HG03066 (cell line): ENCODE results near the gene OR2Z1.

Source experiments
- ATAC-seq: cut with Tn5 transposase; IDR thresholded peaks from one replicate; pipeline ENCODE4 v1.9.1; 2021; ENCODE audit warnings: low read depth; ENCODE audit not compliant: unreplicated experiment

Gene OR2Z1, protein sequence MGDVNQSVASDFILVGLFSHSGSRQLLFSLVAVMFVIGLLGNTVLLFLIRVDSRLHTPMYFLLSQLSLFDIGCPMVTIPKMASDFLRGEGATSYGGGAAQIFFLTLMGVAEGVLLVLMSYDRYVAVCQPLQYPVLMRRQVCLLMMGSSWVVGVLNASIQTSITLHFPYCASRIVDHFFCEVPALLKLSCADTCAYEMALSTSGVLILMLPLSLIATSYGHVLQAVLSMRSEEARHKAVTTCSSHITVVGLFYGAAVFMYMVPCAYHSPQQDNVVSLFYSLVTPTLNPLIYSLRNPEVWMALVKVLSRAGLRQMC

DNA sequence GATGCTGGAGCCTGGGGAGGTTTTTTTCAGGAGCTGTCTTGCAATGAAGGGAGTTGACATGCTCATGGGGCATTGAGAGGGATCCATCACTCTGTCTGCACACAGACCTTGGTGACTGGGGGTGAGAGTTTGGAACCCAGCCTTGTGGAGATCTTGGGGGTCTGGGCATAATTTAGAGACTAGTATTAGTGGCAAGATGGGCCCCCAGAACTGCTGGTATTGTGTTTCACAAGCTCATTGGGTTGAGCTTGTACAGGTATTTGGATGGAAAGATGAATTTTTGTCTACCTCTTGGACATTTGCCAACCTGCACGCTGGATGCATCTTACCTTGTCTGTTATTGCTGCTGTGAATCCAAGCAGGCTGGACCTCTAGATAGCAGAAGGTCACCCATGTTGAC, at the start of gene OR2Z1:
OR2Z1 (plus strand) TSS at position 301 of the 400 bp plus-strand sequence. CDS start 9,395 bp downstream, outside the sequence.
- no peak for ATAC-seq

DNA sequence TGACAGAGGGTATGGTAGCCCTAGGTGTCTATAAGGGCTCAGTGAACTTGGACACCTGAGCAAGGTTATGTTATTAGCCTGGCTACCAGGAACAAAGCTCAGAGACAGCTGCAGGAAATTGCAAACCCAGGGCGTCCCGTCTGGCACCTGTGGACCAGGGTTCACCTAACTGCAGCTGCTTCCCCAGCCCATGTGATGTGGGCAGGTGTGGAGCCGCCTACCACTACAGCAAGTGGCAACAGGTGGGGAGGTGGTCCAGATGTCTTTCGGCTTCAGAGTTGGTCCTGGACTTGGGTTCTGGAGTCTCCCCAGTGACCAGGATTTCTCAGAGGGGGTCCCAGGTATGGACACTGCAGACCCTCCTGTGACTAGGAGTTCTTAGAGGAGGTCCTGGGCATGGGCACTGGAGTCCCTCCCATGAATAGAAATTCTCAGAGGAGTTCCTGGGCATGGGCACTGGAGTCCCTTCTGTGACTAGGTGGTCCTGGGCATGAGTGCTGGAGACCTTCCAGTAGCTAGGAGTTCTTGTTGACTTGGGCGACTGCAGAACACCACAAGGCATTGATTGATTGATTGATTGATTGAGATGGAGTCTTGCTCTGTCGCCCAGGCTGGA, 48.0 kb upstream of the OR2Z1 start:
- ATAC-seq, result no peak

DNA sequence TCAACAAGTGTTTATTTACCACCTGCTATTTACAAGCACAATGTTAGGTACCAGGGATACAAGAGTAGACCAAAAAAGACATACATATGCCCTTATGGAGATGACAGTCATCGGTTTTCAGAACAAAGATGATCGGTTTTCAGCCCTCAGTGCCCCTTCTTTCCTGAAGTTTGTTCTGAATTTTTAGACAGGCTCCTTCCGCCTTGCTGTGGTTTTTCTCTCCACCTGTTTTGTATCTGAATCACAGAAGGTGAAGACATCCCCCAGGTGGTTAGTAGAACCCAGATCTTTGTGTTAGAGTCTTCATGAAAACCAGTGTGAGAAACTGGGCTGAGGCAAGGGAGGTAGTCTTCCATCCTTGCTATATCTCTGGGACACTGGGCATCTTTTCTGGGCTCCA, 46.4 kb upstream of the OR2Z1 start:
- ATAC-seq, result no peak

DNA sequence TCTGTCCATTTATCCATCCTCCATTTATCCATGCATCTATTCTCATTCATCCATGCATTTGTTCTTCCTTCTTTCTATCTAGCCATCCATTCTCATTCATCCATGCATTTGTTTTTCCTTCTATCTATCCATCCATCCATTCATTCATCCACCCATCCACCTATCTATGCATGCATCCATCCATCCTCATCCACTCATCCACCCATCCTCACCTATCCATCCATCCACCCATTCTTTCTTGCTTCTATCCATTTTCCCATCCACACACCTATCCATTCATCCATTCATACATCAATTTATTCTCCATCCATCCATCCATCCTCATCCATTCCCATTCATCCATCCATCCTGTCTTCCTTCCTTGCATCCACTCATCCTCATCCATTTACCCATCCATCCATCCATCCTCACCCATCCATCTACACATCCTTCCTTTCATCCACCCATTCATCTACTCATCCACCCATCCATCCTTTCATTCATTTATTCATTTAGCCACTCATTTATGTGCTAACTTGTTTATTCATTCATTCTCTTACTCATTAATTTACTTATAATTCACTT, 43.1 kb upstream of the OR2Z1 start:
- no peak for ATAC-seq

DNA sequence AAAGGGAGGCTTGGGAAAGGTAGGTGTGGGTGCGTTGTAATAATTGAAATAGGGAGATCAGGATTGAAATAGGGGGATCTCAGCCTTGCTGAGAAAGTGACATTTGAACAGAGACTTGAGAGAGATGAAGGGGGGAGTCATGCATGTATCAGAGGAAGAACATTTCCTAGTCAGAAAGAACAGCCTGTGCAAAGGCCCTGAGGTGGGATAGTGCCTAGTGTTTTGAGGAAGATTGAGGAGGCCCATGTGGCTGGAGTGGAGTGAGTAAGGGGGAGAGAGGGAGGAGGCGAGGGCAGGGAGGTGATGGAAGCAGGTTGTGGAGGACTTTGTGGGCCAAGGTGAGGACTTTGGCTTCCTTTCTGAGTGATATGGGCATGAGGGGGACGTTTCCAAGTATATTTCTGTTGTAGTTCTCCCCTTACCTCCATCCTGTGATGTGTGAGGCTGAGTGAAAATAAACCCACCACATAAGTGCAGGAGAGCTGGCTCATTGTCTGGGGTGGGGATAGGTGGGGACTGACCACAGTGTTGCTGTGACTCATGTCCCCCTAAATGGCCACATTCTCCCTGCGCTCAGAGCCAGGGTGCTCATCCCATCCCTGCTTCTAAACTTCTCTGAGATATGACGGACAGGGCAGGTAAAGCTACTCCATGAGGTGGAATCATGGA, 40.6 kb upstream of the OR2Z1 start:
- ATAC-seq, result no peak

DNA sequence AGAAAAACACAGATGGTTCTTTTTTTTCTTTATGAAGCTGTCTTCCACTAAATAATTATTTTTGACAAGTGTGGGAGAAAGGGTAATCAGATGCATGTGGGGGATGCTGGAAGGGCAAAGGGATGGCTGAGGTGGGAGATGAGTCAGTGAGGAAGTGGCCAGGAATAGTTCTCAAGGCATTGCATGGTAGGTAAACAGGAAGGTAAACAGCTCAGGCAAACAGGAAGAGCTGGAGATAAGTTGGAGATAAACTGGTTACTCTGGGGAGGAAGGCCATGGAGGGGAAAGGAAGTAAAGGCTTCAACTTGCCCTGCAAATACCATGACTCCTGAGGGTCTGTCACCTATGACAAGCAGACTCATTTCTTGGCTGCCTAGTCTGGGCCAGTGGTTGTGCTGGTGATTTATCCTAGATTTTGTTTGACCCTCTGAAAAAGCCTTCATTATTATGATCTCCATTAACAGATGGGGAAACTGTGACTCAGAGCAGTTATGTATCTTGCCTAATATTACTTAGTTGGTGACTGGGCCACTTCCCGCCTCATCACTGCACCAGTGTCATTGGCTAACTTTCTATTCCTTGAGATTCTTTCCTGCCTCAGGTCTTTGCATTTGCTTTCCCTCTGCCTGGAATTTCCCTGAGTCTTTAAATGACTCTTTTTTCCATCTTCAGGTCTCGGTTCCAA, 39.9 kb upstream of the OR2Z1 start:
- ATAC-seq, result no peak

DNA sequence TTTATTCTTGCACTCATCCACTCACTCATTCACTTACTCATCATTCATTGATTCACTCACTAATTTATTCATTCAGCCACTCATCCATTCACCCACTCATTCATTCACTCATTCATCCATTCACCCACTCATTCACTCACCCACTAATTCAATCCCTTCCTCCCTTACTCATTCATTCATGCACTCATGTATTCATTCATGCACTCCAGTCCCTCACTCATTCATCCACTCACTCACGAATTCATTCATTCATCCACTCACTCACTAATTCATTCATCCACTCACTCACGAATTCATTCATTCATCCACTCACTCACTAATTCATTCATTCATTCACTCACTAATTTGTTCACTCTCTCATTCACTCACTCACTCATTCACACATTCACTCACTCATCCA, 39.0 kb upstream of the OR2Z1 start:
- ATAC-seq, result no peak

DNA sequence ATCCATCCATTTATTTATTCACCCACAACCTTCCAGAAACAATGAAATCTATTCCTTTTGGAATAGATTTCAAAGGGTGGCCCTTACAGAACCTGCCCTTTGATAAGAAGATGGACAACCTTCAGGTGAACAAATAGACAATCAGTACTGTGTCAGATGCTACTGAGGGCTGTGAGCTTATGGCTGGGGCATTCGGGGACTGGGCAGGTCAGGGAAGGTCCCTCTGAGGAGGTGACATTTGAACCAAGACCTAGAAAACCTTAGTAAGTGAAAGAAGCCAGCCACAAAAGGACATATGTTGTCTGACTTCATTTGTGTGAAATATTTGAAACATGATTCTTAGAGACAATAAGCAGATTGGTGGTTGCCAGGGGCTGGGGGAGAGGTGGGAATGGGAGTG, 38.5 kb upstream of the OR2Z1 start:
- no peak for ATAC-seq

DNA sequence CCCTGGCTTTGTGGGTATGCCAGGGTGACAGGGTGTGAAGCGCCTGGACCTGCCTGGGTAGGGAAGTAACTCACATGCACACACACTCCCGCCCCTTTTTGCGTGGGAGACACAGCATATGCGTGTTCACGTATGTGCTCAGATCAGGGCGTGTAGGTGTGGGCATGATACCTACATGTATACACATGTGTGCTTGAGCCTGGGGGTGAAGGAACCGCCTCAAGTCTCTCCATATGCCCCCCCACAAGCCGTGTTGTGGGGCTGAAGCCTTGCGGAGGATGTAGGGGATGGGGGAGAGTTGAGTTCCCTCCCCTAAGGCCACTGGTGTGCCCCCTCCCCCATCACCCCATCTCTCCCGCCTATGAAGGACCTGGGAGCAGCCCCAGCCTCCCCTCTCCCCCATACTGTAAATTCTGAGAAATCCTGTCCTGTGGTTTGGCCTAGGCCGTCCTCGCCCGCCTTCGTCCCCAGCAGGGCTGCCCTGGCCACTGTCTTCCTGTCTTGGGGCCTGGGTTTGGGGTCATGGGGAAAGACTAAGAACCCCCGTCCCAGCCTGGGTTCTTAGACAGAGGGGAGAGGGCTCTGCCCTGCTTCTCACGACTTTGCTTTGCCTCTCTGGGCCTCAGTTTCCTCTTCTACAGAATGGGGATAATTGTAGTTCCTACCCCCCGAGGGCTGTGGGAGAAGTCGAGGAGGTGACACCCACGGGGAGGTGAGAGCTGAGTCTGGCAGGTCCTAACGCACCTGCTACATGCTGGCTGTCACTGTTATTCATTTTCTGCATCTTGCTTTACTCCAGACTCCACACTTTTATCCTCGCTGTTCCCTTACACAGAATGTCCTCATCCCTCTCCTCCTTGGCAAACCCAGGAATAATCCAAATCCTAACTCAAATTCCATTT, 37.2 kb upstream of the OR2Z1 start:
- no peak for ATAC-seq

DNA sequence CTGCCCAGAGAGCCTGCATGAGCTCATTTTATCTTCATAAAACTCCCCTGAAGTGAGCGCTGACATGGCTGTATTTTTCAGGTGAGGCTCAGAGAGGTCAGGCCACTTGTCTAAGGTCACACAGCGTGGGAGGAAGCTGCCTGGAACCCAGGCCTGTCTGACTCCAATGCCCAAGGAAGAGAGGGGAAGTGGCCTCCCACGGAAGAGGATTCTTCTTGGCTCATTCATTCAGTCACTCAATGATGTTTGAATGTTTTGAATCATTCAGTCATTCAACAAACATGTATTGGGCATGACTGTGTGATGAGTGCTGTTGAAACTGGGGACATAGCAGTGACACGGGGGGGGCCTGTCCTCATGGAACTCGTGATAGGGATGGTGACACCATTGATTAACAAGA, 34.9 kb upstream of the OR2Z1 start:
- ATAC-seq, result no peak

DNA sequence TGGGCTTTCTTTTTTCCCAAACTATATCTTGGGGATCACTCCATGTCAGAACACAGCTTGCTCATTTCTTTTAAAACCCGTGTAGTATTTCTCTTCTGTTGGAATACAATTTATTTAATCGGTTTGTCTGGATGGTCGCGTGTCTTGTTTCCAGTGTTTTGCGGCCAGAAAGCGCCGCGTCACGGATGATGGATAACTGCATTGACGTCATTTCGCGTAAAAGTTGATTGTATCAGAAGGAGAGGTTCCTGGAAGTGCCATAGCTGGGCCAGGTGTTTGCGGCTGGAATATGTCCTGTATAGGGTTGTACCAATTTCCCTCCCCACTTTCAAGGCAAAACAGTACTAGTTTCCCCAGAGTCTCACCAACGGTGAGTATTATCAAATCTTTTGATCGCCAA, 32.5 kb upstream of the OR2Z1 start:
- no peak for ATAC-seq

DNA sequence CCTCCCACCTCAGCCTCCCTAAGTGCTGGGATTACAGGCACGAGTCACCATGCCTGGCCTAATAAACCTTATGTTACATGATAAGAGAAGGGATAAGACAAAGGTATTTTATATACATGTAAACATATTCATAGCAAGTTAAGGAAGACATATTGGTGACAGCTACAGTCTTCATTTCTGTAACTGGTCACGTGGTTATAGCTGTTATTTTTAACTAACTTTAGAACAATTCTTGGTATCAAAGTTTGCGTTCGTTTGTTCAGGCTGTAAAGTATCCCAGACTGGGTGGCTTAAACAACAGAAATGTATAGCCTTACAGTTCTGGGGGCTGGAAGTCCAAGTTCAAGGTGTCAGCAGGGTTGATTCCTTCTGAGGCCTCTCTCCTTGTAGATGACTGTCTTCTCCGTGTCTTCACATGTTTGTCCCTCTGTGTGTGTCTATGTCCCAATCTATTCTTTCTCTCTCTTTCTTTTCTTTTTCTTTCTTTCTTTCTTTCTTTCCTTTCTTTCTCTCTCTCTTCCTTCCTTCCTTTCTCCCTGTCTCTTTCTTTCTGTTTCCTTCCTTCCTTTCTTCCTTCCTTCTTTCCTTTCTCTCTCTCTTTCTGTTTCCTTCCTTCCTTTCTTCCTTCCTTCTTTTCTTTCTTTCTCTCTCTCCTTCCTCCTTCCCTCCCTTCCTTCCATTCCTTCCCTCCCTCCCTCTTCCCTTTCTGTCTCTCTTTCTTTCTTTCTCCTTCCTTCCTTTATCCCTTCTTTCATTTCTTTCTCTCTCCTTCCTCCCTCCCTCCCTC, 30.5 kb upstream of the OR2Z1 start:
- no peak for ATAC-seq

DNA sequence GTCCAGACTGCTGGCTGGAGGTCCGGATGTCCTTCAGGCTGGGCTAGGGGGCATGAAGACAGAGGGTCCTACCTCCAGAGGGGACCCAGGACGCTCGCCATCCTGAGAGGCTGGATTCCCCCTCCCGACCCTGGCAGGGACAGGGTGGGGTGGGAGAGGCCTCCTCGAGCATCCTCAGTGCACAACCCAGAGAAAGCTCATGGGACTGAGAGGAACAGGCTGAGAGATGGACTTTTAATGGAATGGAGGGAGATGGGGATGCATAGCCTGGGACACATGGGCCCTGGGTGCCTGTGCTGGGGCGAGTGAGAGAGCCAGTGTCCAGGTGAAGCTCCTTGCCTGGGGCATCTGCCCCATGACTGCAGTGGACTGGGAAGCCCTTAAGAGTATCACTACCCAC, 25.9 kb upstream of the OR2Z1 start:
- no peak for ATAC-seq

DNA sequence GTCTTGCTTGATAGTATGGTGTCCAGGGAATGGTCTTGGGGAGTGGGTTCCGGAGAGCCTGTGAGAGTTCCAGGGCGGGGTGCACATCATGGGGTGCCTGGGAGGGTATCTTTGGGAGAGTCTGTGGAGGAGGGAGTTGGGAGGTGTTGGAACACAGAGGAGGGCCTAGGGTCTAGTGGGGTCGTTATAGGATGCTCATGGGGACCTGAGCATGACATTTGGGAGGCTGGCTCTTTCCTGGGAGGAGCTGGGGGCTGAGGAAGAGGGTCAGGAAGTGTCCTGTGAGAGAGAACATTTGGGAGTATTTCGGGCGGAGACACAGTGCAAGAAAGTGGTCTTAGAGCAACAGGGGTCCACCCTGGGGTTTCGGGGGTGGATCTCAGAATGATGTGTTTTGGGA, 25.5 kb upstream of the OR2Z1 start:
- ATAC-seq, result no peak

DNA sequence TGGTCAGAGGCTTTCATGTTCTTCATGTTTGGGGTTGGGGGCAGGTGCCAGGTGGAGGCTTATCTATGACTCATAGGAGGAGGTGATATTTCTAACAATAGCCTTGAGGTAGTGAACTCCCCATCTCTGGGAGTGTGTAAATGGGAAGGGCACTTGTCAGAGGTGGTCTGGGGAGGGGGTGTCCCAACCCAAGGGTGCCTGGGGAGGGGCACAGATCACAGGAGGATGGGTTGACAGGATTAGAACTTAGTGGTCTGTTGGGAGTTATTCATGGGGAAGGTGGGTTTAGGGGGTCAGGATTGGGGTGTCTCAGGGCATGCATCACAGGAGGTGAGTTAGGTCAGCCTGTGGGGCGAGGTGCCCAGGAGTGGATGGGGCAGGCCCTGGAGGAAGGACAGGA, 24.4 kb upstream of the OR2Z1 start:
- ATAC-seq, result no peak

DNA sequence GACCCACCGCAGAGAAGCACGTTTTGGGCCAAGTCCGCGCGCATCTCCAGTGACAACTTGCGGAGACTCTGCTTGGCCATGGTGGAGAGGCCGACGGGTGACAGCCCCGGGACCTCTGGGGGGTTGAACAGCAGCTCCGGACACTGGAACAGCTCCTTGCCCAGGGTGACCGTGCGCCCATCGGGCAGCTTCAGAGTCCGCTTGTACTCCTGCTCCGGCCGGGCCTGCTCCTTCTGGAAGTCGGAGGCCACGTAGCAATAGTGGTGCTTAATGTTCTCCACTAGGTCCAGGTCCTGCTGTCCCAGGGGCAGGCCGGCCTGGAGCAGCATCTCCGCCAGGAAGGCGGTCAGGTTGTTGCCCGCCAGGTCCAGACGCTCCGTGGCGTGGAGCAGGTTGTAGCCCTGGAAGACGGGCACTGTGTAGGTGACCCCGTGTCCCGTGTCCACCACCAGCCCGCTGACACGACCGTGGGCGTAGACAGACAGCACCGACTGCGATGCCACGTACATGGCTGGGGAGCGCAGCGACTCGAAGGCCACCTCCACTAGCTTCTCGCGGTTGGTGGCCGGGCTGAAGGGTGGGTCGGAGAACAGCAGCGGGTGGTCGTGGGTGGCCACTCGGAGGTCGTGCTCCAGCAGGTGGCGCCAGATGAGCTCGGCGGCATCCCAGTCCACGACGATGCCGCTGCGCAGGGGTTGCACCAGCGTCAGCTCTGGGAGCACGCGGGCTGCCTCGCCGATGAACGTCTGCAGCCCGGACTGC, 23.6 kb upstream of the OR2Z1 start:
- no peak for ATAC-seq

DNA sequence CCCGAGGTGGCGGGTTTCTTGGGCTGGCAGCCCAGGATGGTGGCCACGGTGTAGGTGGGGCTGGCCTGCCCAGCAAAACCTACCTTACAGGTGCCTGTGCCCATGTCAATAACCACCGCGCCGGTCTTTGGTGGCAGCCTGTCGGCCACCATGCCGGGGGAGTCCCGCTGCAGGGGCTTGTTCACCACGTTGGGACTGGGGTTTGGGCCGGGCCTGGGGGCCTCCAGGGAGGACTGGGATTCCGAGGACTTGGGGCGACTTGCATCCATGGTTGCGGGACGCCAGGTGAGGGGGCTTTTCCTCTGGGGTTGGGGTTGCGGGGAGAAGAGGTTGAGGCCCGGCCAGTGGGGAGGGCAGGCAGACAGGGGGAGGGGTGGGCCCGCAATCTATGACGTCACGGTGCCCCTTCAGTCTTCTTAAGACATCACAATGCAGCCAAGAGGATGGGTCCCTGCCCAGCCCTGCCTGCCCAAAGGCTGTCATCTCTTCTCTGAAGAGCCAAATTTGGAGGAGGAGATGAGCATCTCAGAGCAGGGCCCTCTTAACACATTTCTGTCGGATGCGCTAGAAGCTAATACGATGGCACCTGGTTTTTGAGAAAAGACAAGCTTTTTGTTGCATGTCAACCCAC, 22.9 kb upstream of the OR2Z1 start, which contains the start of gene ACTL9:
ACTL9 (minus strand) TSS at position 363 of the 631 bp plus-strand sequence; CDS start at position 269, 94 bp downstream.
- no peak for ATAC-seq

DNA sequence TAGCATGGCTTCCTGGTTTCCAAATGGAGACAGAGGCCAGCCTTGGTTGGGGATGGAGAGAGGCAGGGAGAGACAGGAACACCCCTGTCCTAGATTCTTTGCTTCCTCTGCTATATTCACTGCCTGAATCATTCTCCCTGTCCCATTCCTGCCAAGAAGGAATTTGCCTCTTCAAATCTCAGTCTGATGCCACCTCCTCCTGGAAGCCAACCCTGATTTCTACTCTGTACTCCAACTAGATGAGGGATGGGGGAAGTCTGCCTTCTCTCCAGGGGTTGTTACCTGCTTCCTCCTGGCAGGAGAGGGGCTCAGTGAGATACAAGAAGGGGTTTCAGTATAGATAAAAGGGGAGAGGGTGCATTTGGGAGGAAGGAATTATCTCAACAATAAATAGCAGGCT, 21.5 kb upstream of the OR2Z1 start:
- no peak for ATAC-seq
